BLaER1 treated with 17β-estradiol and CSF1 and Interleukin-3, amounts not matched to agents 10 nM and 100 nM (cell line): ENCODE data around the gene TCF4.
"Not testable (repeated sequence)": the region's sequence is repeated elsewhere in the genome, so short reads cannot be mapped to it uniquely, and the experiment has no call there.

Source experiments
- H3K27ac ChIP-seq, 11 experiments: shearing (Covaris generic); formaldehyde crosslinking; 2 replicates each; pipeline ENCODE4 v1.8.1; 2022
- H3K27me3 ChIP-seq, 11 experiments: shearing (Covaris generic); formaldehyde crosslinking; 2 replicates each; pipeline ENCODE4 v1.8.1; 2022
- H3K36me3 ChIP-seq, 11 experiments: shearing (Covaris generic); formaldehyde crosslinking; 2 replicates each; pipeline ENCODE4 v1.8.1; 2022
- H3K4me1 ChIP-seq, 10 experiments: shearing (Covaris generic); formaldehyde crosslinking; 2 replicates each; pipeline ENCODE4 v1.8.1; 2022
- H3K4me2 ChIP-seq, 11 experiments: shearing (Covaris generic); formaldehyde crosslinking; 2 replicates each; pipeline ENCODE4 v1.8.1; 2022
- H3K4me3 ChIP-seq, 10 experiments: shearing (Covaris generic); formaldehyde crosslinking; 2 replicates each; pipeline ENCODE4 v1.8.1; 2022
- H3K9ac ChIP-seq, 11 experiments: shearing (Covaris generic); formaldehyde crosslinking; 2 replicates each; pipeline ENCODE4 v1.8.1; 2022
- H3K9me3 ChIP-seq, 11 experiments: shearing (Covaris generic); formaldehyde crosslinking; replicated peaks in 1 of 11; 2 replicates each; pipeline ENCODE4 v1.8.1; 2022
- H4K20me1 ChIP-seq, 11 experiments: shearing (Covaris generic); formaldehyde crosslinking; 2 replicates each; pipeline ENCODE4 v1.8.1; 2022
- Cebpa-rat ChIP-seq, 11 experiments: shearing (Covaris generic); IDR thresholded peaks; 2 replicates each; pipeline ENCODE4 v1.8.1; 2022

The TCF4 gene

DNA sequence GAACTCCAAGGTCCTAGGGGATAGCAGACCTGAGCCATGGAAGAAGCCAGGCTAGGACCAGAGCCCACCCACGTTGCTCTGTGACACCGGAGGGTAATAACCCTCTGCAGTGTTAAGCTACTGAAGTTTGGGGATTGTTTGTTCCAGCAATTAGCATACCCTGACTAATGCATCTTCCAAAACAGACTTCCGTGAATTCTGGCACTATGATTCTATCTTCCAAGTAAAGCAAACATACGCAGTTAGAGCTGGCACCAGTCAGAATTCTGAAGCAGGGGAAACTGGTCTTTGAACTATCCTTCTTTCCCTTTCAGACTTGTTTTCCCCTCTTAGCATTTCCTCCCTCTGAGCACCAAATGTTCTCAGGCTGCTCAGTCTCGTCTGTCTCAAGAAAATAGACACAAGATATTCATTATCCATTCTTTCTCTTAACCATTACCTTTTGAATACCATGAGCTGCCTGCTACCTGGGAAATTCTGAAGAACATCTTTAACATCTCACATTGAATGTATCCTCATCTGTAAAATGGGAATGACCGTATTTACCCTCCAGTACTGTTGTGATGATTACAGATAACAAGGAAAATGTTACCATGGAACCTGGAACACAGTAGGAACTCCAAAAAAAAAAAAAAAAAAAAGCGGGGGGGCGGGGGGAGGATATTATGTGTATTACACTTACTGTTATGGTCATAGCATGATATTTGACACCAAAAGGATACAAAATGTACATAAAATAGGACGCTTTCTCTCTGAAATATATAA is 108.2 kb downstream of the TCF4 start:
- Histone ChIP-seq H4K20me1 (peaks cover 0 to 99% (median 22%) of the 10 kb centered on the region in 11 experiments; a peak in 8 of 22 replicates), H3K9ac (no peak overlapping the region), H3K4me2 (peak overlapping the region; percentile 2 to 89 (median 27); a peak in 18 of 22 replicates), H3K27ac (0 out of 22 replicates have a peak overlapping the region, but pooled peaks of 1 of the 11 experiments have one; percentile 22), H3K4me1 (peaks cover 20 to 54% (median 35%) of the 10 kb centered on the region in 10 experiments), H3K27me3 (no peaks in the 10 kb centered on the region), H3K36me3 (peaks cover 14 to 67% (median 49%) of the 10 kb centered on the region in 11 experiments; a peak in 20 of 22 replicates), H3K4me3 (no peak overlapping the region), H3K9me3 (0 out of 22 replicates have a peak, but pooled peaks cover 0 to 2% (median 0%) of the 10 kb centered on the region in 11 experiments)
- TF ChIP-seq Cebpa-rat (IDR thresholded peaks at IDR 0.05): no peak

DNA sequence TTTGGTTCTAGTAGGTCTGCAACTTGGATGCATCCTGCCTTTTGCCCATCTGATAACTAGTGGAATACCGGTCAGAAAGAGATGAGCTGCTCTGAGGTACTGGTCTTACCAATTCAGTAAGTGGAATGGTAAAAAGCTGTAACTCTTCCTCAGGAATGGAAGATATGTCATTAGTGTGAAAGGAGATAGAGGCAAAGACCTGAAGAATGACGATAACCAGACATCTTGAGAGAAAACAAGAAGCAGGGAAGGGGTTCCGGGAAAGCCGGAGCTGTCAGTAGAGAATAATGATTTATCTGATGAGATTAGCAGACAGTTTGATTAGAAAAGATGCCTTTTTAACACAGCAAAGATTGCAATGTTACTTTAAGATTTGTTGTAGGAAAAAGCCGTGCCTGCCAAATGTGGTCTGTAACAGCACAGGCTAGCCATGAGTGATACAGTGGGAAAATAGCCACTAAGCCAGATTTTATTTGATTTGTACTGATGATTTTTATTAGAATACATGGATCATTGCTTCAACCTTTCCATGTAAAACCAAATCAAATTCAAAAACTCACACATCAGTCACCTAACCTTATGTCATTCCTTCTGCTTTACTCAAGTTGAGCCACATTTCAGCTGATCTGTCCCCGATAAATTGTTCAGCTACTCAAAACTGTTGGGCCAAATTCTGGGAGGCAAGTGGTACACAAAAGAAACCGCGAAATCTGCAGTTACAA is 110.0 kb downstream of the TCF4 start:
- peaks cover 8 to 62% (median 44%) of the 10 kb centered on the region in 11 experiments; a peak in 20 of 22 replicates for H3K36me3 ChIP-seq
- peak overlapping the region; percentile 42 to 77 (median 66); a peak in 21 of 22 replicates for H3K9ac ChIP-seq
- peak overlapping the region; percentile 79 to 91 (median 85) for H3K4me2 ChIP-seq
- H4K20me1 ChIP-seq: peaks cover 0 to 98% (median 13%) of the 10 kb centered on the region in 11 experiments; a peak in 8 of 22 replicates
- peak overlapping the region; percentile 37 to 61 (median 52) for H3K4me3 ChIP-seq
- H3K9me3 ChIP-seq: 0 out of 22 replicates have a peak, but pooled peaks cover 0 to 4% (median 0%) of the 10 kb centered on the region in 11 experiments
- peak overlapping the region in 10 of 11 experiments; percentile 51 to 72 (median 64); a peak in 19 of 22 replicates for H3K27ac ChIP-seq
- H3K4me1 ChIP-seq: peaks cover 20 to 47% (median 35%) of the 10 kb centered on the region in 10 experiments
- H3K27me3 ChIP-seq: no peaks in the 10 kb centered on the region
- no peak for TF ChIP-seq Cebpa-rat (IDR thresholded peaks at IDR 0.05)

DNA sequence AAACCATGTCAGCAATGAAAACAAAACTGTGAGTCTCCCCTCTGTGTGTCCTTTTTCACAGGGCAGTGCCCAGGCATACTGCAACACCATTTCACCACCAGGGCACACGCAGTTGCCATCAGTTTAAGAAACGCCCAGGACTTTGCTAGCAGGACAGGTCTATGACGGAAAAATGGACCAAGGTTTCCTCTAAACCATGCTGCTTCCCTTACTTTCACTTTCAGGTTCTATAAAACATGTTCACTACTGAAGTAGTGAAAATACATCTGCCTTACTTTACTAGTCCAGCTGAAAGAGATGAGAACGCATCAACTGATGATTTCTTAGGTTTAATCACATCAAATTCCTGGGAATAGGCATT is 110.5 kb downstream of the TCF4 start:
- Histone ChIP-seq H3K4me3 (peak overlapping the region; percentile 37 to 61 (median 52)), H3K36me3 (peaks cover 2 to 58% (median 40%) of the 10 kb centered on the region in 11 experiments; a peak in 19 of 22 replicates)

DNA sequence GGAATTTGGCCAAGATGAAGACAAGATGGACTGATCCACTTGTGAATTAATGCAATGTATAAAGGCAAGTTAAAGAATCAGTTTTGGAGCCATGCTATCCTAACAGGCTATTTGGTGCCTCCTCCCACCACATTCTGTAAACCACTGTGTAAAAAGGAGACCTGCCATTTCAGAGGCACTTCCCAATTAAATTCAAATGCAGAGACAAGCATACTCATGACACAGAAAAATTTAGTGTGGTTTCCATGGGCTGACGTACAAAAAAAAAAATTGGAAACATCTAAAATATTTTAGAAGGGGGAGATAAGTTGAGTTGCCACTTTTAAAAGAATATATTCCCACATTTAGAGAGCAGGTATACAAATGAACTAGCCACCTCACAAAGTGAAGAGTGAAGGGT is 112.1 kb downstream of the TCF4 start:
- Histone ChIP-seq H3K4me2 (no peak overlapping the region), H4K20me1 (peaks cover 0 to 98% (median 6%) of the 10 kb centered on the region in 11 experiments; a peak in 8 of 22 replicates), H3K27ac (no peak overlapping the region), H3K27me3 (no peaks in the 10 kb centered on the region), H3K4me1 (peaks cover 20 to 49% (median 35%) of the 10 kb centered on the region in 10 experiments), H3K9me3 (0 out of 22 replicates have a peak, but pooled peaks cover 0 to 4% (median 0%) of the 10 kb centered on the region in 11 experiments), H3K4me3 (no peak overlapping the region), H3K36me3 (peaks cover 0 to 52% (median 42%) of the 10 kb centered on the region in 11 experiments; a peak in 18 of 22 replicates), H3K9ac (no peak overlapping the region)
- no peak for TF ChIP-seq Cebpa-rat (IDR thresholded peaks at IDR 0.05)

More for the DNA sequence above, 110.5 kb downstream of the TCF4 start:
- Histone ChIP-seq H3K27me3 (no peaks in the 10 kb centered on the region), H3K9ac (peak overlapping the region; percentile 42 to 77 (median 66); a peak in 21 of 22 replicates), H3K9me3 (0 out of 22 replicates have a peak, but pooled peaks cover 0 to 4% (median 0%) of the 10 kb centered on the region in 11 experiments), H3K4me1 (peaks cover 20 to 49% (median 35%) of the 10 kb centered on the region in 10 experiments), H3K27ac (peak overlapping the region in 10 of 11 experiments; percentile 51 to 72 (median 64); a peak in 20 of 22 replicates), H3K4me2 (peak overlapping the region; percentile 79 to 91 (median 85)), H4K20me1 (peaks cover 0 to 98% (median 7%) of the 10 kb centered on the region in 11 experiments; a peak in 8 of 22 replicates)
- TF ChIP-seq Cebpa-rat (IDR thresholded peaks at IDR 0.05): no peak

DNA sequence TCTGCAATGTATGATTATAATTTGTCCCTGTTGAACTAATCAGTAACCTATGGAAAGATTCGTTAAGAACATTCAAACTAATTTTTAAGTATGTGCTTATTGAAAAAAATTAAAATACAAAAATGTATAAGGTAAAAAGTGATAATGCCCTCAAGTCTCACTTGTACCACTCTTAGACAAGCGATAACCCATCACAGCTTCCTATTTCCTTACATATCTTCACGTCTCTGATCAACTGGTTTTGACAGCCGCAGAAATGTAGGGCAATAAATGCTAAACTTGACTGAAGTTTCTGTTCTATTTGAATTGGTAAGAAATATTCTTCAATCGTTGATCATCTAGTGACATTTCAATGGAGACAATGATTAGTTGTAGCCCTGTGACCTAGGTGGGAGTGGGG is 112.5 kb downstream of the TCF4 start:
- Histone ChIP-seq H3K36me3 (peaks cover 0 to 52% (median 41%) of the 10 kb centered on the region in 11 experiments; a peak in 18 of 22 replicates), H3K27ac (no peak overlapping the region), H3K4me3 (no peak overlapping the region), H4K20me1 (peaks cover 0 to 99% (median 6%) of the 10 kb centered on the region in 11 experiments; a peak in 8 of 22 replicates), H3K4me2 (no peak overlapping the region), H3K4me1 (peaks cover 20 to 49% (median 37%) of the 10 kb centered on the region in 10 experiments), H3K9ac (no peak overlapping the region), H3K9me3 (0 out of 22 replicates have a peak, but pooled peaks cover 0 to 4% (median 0%) of the 10 kb centered on the region in 11 experiments), H3K27me3 (no peaks in the 10 kb centered on the region)
- no peak for TF ChIP-seq Cebpa-rat (IDR thresholded peaks at IDR 0.05)

DNA sequence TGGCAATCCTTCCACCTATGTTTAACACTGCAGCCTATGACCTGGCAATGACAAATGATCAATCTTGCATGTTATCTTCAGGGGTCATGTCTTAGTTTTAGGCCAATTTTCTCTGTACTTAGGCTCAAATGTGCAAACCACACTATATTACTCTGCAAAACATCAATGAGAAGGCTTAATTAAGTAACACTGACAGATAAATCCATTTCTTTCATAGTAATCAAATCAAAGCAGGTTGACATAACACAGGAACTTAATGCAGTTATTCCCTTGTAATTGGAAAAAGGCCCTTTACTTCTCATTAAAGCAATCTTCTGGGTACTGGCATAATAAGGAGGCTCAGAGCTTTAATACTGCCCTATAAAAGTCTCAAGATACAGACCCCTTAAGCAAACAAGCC is 114.4 kb downstream of the TCF4 start:
- TF ChIP-seq Cebpa-rat (IDR thresholded peaks at IDR 0.05): no peak

DNA sequence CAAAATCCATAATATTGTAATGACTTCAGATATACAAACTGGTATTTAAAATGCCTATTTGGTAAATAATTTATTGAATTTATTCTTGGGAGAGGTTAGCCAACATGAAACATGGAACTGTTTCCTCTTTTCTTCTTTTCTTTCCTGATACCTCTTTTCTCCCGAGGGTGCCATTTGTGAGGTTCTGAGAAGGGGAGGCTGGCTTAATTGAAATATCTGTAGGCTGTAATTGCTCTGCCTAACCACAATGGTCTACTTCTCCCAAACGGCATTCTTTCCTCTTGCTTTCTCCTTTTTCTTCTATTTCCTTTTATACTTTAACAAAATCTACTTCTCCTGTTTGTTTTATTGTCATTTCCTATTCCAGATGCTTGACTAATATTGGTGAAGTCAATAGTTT is 114.9 kb downstream of the TCF4 start:
- Histone ChIP-seq H4K20me1 (peaks cover 0 to 98% (median 4%) of the 10 kb centered on the region in 11 experiments; a peak in 8 of 22 replicates), H3K4me3 (no peak overlapping the region), H3K9me3 (peaks cover 0 to 4% (median 0%) of the 10 kb centered on the region in 11 experiments; a peak in 2 of 22 replicates), H3K36me3 (peaks cover 4 to 67% (median 56%) of the 10 kb centered on the region in 11 experiments; a peak in 19 of 22 replicates), H3K9ac (no peak overlapping the region), H3K4me2 (peak overlapping the region in 4 of 11 experiments; percentile 1 to 36 (median 12); a peak in 2 of 22 replicates), H3K4me1 (peaks cover 9 to 32% (median 24%) of the 10 kb centered on the region in 10 experiments), H3K27ac (no peak overlapping the region), H3K27me3 (no peaks in the 10 kb centered on the region)
- no peak for TF ChIP-seq Cebpa-rat (IDR thresholded peaks at IDR 0.05)

More for the DNA sequence above, 114.4 kb downstream of the TCF4 start:
- H3K4me1 ChIP-seq: peaks cover 13 to 37% (median 28%) of the 10 kb centered on the region in 10 experiments
- H4K20me1 ChIP-seq: peaks cover 0 to 98% (median 0%) of the 10 kb centered on the region in 11 experiments; a peak in 8 of 22 replicates
- no peak overlapping the region for H3K27ac ChIP-seq
- H3K4me3 ChIP-seq: no peak overlapping the region
- peak overlapping the region in 4 of 11 experiments; percentile 1 to 36 (median 12); a peak in 2 of 22 replicates for H3K4me2 ChIP-seq
- no peaks in the 10 kb centered on the region for H3K27me3 ChIP-seq
- no peak overlapping the region for H3K9ac ChIP-seq
- H3K36me3 ChIP-seq: peaks cover 4 to 62% (median 52%) of the 10 kb centered on the region in 11 experiments; a peak in 19 of 22 replicates
- H3K9me3 ChIP-seq: peaks cover 0 to 4% (median 0%) of the 10 kb centered on the region in 11 experiments; a peak in 2 of 22 replicates

DNA sequence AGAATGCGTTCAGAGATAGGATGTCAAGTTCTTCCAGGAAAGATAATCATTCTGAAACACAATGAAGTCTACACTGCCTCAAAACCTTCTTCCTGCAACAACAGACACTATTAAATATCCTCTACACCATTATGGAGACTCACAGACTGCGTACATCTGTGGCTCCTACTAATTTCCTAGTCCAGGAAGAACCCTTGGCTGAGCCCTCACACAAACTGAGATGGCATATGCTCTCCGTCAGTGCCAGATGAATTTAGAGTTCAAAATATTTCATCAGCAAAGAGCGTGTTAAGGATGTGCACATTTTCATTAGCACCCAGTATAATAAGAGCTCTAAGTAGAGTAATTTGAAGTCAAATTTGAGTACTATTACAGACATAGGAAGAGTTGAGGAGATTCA is 117.2 kb downstream of the TCF4 start:
- H3K36me3 ChIP-seq: peaks cover 4 to 68% (median 48%) of the 10 kb centered on the region in 11 experiments; a peak in 19 of 22 replicates
- H3K9ac ChIP-seq: no peak overlapping the region
- H3K4me2 ChIP-seq: no peak overlapping the region
- no peak overlapping the region for H3K4me3 ChIP-seq
- H4K20me1 ChIP-seq: peaks cover 0 to 97% (median 20%) of the 10 kb centered on the region in 11 experiments; a peak in 10 of 22 replicates
- no peak overlapping the region for H3K27ac ChIP-seq
- peaks cover 22 to 38% (median 28%) of the 10 kb centered on the region in 10 experiments for H3K4me1 ChIP-seq
- H3K9me3 ChIP-seq: peaks cover 0 to 4% (median 0%) of the 10 kb centered on the region in 11 experiments; a peak in 2 of 22 replicates
- H3K27me3 ChIP-seq: no peaks in the 10 kb centered on the region
- no peak for TF ChIP-seq Cebpa-rat (IDR thresholded peaks at IDR 0.05)

DNA sequence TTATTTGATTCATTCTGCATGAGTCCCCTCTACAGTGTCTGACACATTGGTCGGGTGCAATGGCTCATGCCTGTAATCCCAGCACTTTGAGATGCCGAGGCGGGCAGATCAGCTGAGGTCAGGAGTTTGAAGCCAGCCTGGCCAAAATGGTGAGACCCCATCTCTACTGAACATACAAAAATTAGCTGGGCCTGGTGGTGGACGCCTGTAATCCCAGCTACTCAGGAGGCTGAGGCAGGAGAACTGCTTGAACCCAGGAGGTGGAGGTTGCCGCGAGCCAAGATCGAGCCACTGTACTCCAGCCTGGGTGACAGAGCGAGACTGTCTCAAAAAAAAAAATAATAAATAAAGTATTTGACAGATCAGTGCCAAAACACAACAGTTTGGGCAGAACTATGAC is 118.9 kb downstream of the TCF4 start:
- H3K4me3 ChIP-seq, H3K27me3 ChIP-seq, H3K9ac ChIP-seq, H3K27ac ChIP-seq, H3K4me2 ChIP-seq, H3K9me3 ChIP-seq: not testable (repeated sequence)
- peaks cover 0 to 95% (median 23%) of the 10 kb centered on the region in 11 experiments; a peak in 10 of 22 replicates for H4K20me1 ChIP-seq
- peaks cover 36 to 55% (median 43%) of the 10 kb centered on the region in 10 experiments for H3K4me1 ChIP-seq
- H3K36me3 ChIP-seq: peaks cover 4 to 56% (median 37%) of the 10 kb centered on the region in 11 experiments; a peak in 18 of 22 replicates
